C4-2B (cell line): ENCODE data around the gene SPATA31D1.
"Not testable (repeated sequence)": the region's sequence is repeated elsewhere in the genome, so short reads cannot be mapped to it uniquely, and the experiment has no call there.

Experiments
- H3K27ac ChIP-seq: fragments of 450-650 bp; 2 replicates; pipeline ENCODE4 v1.5.1; 2017
- ZFX ChIP-seq: fragments of 450-650 bp; IDR thresholded peaks from 2 replicates; pipeline ENCODE4 v1.6.1; 2017
- TF ChIP-seq, protein P1 (sequence below): fragments of 450-650 bp; conservative IDR thresholded peaks from 2 replicates; pipeline ENCODE4 v1.5.1; 2017; ENCODE audit warnings: mild to moderate bottlenecking

SPATA31D1 gene

GRCh38 chr9:81988472-81988871, at the start of gene SPATA31D1:
Gene SPATA31D1, plus strand, starts transcription at chr9:81988772. Its CDS starts 47 bp downstream, at chr9:81988819.
- not testable (repeated sequence) for H3K27ac ChIP-seq

GRCh38 chr9:81943393-81943792, 45.2 kb upstream of the SPATA31D1 start, which contains the start of gene SPATA31D3:
Gene SPATA31D3, plus strand, starts transcription at chr9:81943500. Its CDS starts 86 bp downstream, at chr9:81943586.
- not testable (repeated sequence) for H3K27ac ChIP-seq

DNA sequence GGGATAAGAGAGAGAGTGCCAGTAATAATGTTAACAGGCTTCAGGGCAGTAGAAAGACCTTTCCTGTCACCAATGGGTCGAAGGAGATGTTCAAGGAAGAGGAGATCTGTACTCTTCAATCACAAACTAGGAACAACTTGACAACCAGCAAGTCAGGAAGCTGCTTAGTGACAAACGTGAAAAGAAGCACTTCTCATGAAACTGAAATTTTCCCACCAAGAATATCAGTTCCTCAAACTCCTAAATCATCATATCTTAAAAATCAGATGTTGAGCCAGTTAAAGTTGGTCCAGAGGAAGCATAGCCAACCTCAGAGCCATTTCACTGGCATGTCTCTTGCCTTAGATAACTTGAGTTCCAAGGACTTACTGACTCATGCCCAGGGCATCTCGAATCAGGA, 39.9 kb upstream of the SPATA31D1 start:
- H3K27ac ChIP-seq: not testable (repeated sequence)

DNA sequence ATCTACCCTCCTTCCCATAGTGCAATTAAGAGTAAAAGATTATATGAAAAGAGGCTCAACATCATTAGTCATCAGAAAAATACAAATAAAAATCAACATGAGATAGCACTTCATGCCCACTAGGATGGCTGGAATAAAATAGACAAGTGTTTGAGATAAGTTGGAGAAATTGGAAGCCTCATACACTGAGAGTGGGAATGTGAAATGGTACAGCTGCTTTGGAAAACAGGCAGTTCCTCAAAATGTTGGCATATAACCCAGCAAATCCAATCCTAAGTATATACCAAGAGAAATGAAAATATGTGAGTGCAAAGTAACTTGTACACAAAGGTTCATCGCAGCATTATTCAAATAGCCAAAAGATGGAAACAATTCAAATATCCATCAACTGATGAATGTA, 35.5 kb upstream of the SPATA31D1 start:
- TF ChIP-seq ZFX: no peak
- TF ChIP-seq, protein P1, sequence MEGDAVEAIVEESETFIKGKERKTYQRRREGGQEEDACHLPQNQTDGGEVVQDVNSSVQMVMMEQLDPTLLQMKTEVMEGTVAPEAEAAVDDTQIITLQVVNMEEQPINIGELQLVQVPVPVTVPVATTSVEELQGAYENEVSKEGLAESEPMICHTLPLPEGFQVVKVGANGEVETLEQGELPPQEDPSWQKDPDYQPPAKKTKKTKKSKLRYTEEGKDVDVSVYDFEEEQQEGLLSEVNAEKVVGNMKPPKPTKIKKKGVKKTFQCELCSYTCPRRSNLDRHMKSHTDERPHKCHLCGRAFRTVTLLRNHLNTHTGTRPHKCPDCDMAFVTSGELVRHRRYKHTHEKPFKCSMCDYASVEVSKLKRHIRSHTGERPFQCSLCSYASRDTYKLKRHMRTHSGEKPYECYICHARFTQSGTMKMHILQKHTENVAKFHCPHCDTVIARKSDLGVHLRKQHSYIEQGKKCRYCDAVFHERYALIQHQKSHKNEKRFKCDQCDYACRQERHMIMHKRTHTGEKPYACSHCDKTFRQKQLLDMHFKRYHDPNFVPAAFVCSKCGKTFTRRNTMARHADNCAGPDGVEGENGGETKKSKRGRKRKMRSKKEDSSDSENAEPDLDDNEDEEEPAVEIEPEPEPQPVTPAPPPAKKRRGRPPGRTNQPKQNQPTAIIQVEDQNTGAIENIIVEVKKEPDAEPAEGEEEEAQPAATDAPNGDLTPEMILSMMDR: no peak

GRCh38 chr9:81955625-81956024, 32.9 kb upstream of the SPATA31D1 start:
- H3K27ac ChIP-seq: no peak overlapping the region
- no peak for TF ChIP-seq ZFX
- TF ChIP-seq, protein P1: no peak

More for the DNA sequence above, 35.5 kb upstream of the SPATA31D1 start:
- H3K27ac ChIP-seq: no peak overlapping the region

- no peak for TF ChIP-seq ZFX
- TF ChIP-seq, protein P1: no peak
- H3K27ac ChIP-seq: no peak overlapping the region
Observed at GRCh38 chr9:81964218-81965171, 24.1 kb upstream of the SPATA31D1 start.

DNA sequence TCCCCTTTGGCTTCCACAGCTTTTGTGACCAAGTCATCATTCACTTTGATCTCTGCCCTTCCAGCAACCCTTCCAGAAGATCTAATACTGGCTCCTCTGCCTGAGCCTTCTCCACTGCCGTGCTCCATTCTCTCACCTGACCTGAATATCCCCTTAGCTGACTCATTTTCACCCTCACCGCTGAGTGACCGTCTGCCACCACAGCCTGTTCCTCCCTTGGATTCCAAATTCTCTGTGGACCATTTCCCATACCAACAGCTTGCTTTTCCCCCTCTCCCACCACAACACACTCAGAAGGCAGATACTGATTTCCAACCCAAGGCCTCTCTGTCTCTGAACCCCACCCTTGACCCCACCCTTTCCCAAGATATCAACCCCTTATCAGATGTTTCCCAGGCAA, 20.5 kb upstream of the SPATA31D1 start:
- TF ChIP-seq ZFX: no peak
- TF ChIP-seq, protein P1: no peak
- no peak overlapping the region for H3K27ac ChIP-seq

DNA sequence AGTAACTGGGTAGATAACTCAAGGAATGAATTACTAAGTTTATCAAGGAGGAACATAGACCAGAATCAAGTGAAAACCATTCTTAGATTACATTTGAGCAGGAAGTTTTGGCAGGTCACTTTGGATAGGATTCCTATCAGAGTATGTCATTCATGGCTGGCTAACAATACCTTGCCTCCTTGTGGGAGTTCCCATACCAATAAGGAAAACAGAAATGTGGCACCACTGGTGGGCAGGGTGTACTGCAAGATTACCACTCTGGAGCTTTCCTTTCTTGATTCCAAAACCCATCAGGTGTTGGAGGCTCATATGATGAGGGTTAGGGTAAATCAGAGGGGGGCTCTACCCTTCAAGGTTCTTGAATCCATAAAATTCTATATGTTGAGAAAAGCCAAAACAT, 18.6 kb upstream of the SPATA31D1 start:
- TF ChIP-seq ZFX: no peak
- TF ChIP-seq, protein P1: no peak
- no peak overlapping the region for H3K27ac ChIP-seq

- no peak for TF ChIP-seq ZFX
- TF ChIP-seq, protein P1: no peak
- H3K27ac ChIP-seq: no peak overlapping the region
Observed at GRCh38 chr9:81971727-81972126, 16.8 kb upstream of the SPATA31D1 start.
